ENCODE data around the gene FCHSD2.

Gene FCHSD2

GRCh38 chr11:73114835-73115220, 27.3 kb downstream of the FCHSD2 start:
- Histone ChIP-seq H3K4me3 (ENCODE audit: low read depth, low read length) (no peak overlapping the region), H3K4me1 (no peaks in the 10 kb centered on the region), H3K36me3 (peaks cover 4% of the 10 kb centered on the region), H3K27me3 (no peaks in the 10 kb centered on the region), H3K9me3 (no peaks in the 10 kb centered on the region; the same call in 1 of the 2 replicates)
- no peak for DNase-seq
- no peak for TF ChIP-seq CTCF (IDR thresholded peaks at IDR 0.05; ENCODE audit: low read depth, low read length)

- no peak for DNase-seq
- Histone ChIP-seq H3K4me1 (no peaks in the 10 kb centered on the region), H3K9me3 (no peaks in the 10 kb centered on the region; the same call in 1 of the 2 replicates), H3K4me3 (ENCODE audit: low read depth, low read length) (no peak overlapping the region), H3K36me3 (peaks cover 4% of the 10 kb centered on the region), H3K27me3 (no peaks in the 10 kb centered on the region)
- no peak for TF ChIP-seq CTCF (IDR thresholded peaks at IDR 0.05; ENCODE audit: low read depth, low read length)
Measured at GRCh38 chr11:73114110-73114834, 27.8 kb downstream of the FCHSD2 start.

- peaks cover 4% of the 10 kb centered on the region for H3K36me3 ChIP-seq
- no peak overlapping the region for H3K4me3 ChIP-seq (ENCODE audit: low read depth, low read length)
- H3K27me3 ChIP-seq = no peaks in the 10 kb centered on the region
- H3K9me3 ChIP-seq = no peaks in the 10 kb centered on the region; the same call in 1 of the 2 replicates
- no peak for TF ChIP-seq CTCF (IDR thresholded peaks at IDR 0.05; ENCODE audit: low read depth, low read length)
- no peaks in the 10 kb centered on the region for H3K4me1 ChIP-seq
- no peak for DNase-seq
Measured at GRCh38 chr11:73113426-73113825, 28.7 kb downstream of the FCHSD2 start.

- TF ChIP-seq CTCF (IDR thresholded peaks at IDR 0.05; ENCODE audit: low read depth, low read length) = no peak
- Histone ChIP-seq H3K9me3 (no peaks in the 10 kb centered on the region; the same call in 1 of the 2 replicates), H3K27me3 (no peaks in the 10 kb centered on the region), H3K4me3 (ENCODE audit: low read depth, low read length) (no peak overlapping the region), H3K4me1 (no peaks in the 10 kb centered on the region), H3K36me3 (no peaks in the 10 kb centered on the region)
- no peak for DNase-seq
Measured at GRCh38 chr11:73107597-73107996, 34.5 kb downstream of the FCHSD2 start.

- H3K9me3 ChIP-seq = no peaks in the 10 kb centered on the region
- no peak for TF ChIP-seq CTCF (IDR thresholded peaks at IDR 0.05; ENCODE audit: low read depth, low read length)
- no peaks in the 10 kb centered on the region for H3K36me3 ChIP-seq
Measured at GRCh38 chr11:73106347-73106746, 35.8 kb downstream of the FCHSD2 start.

GRCh38 chr11:73100578-73100977, 41.5 kb downstream of the FCHSD2 start:
- no peak for TF ChIP-seq CTCF (IDR thresholded peaks at IDR 0.05; ENCODE audit: low read depth, low read length)
- Histone ChIP-seq H3K27me3 (no peaks in the 10 kb centered on the region), H3K4me1 (no peaks in the 10 kb centered on the region), H3K9me3 (no peaks in the 10 kb centered on the region), H3K4me3 (ENCODE audit: low read depth, low read length) (no peak overlapping the region), H3K36me3 (no peaks in the 10 kb centered on the region)
- DNase-seq = no peak

More at GRCh38 chr11:73106347-73106746, 35.8 kb downstream of the FCHSD2 start:
- no peak overlapping the region for H3K4me3 ChIP-seq (ENCODE audit: low read depth, low read length)
- DNase-seq = no peak
- no peaks in the 10 kb centered on the region for H3K27me3 ChIP-seq
- no peaks in the 10 kb centered on the region for H3K4me1 ChIP-seq
